ENCODE data around the gene HEPHL1.

DNA sequence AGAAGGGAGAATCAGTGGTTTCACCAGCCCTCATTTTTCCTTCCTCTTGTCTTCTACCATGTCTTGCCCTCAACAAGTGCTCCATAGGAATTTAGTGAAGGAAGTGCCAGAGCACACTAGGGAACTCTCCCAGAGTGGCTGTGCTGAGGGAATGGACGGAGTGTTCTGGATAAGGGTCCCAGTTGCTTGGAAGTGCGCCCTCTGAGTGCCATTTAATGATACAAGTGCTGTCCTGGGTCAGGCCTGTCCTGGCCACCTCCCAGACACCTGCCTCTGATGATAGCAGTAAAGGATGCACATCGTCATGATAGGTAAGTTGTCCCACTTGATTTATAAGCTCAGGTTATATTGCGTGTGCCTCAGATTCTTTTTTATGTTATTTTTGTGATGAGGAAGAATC is 112.6 kb downstream of the HEPHL1 start:
- TF ChIP-seq, protein P1, sequence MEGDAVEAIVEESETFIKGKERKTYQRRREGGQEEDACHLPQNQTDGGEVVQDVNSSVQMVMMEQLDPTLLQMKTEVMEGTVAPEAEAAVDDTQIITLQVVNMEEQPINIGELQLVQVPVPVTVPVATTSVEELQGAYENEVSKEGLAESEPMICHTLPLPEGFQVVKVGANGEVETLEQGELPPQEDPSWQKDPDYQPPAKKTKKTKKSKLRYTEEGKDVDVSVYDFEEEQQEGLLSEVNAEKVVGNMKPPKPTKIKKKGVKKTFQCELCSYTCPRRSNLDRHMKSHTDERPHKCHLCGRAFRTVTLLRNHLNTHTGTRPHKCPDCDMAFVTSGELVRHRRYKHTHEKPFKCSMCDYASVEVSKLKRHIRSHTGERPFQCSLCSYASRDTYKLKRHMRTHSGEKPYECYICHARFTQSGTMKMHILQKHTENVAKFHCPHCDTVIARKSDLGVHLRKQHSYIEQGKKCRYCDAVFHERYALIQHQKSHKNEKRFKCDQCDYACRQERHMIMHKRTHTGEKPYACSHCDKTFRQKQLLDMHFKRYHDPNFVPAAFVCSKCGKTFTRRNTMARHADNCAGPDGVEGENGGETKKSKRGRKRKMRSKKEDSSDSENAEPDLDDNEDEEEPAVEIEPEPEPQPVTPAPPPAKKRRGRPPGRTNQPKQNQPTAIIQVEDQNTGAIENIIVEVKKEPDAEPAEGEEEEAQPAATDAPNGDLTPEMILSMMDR (IDR thresholded peaks at IDR 0.05; ENCODE audit: low read length), result no peak
- no peak for TF ChIP-seq EZH2 (IDR thresholded peaks at IDR 0.05; ENCODE audit: borderline replicate concordance, low read length)

All from OCI-LY1 (cell line).